ENCODE results near the gene ZNF763.
A peak's percentile ranks its signal among the peaks of the same experiment; 100 is the strongest.
"Not testable (repeated sequence)": the region's sequence is repeated elsewhere in the genome, so short reads cannot be mapped to it uniquely, and the experiment has no call there.

ZNF763 gene

GRCh38 chr19:11982526-11982925, 17.7 kb downstream of the ZNF763 start:
- peaks cover 57% of the 10 kb centered on the region for H3K9me3 Mint-ChIP-seq
- H3K27ac Mint-ChIP-seq, result no peak overlapping the region
- no peaks in the 10 kb centered on the region for H3K4me1 Mint-ChIP-seq
- peaks cover 37% of the 10 kb centered on the region for H3K36me3 Mint-ChIP-seq (ENCODE audit: low read depth)
- TF ChIP-seq CTCF (IDR thresholded peaks at IDR 0.05; ENCODE audit: unreplicated experiment in 3 of 3), result no peak
- no peaks in the 10 kb centered on the region for H3K27me3 Mint-ChIP-seq (ENCODE audit: low read depth)
- no peak overlapping the region for H3K4me3 Mint-ChIP-seq

- Mint-ChIP-seq H3K9me3 (peaks cover 33% of the 10 kb centered on the region), H3K27ac (no peak overlapping the region), H3K27me3 (ENCODE audit: low read depth) (no peaks in the 10 kb centered on the region), H3K4me1 (no peaks in the 10 kb centered on the region), H3K36me3 (ENCODE audit: low read depth) (peaks cover 19% of the 10 kb centered on the region), H3K4me3 (peak overlapping the region in 2 of 3 experiments; percentile 15 to 62)
- peak in 1 of 3 experiments; percentile 9 for TF ChIP-seq CTCF (IDR thresholded peaks at IDR 0.05; ENCODE audit: unreplicated experiment in 3 of 3)
These were observed 20.1 kb downstream of the ZNF763 start for GRCh38 chr19:11984986-11985385.

GRCh38 chr19:11986754-11987153, 21.9 kb downstream of the ZNF763 start:
- no peak for TF ChIP-seq CTCF (IDR thresholded peaks at IDR 0.05; ENCODE audit: unreplicated experiment in 3 of 3)

GRCh38 chr19:11987405-11988281, 22.8 kb downstream of the ZNF763 start:
- peak overlapping the region; percentile 100 for H3K4me3 Mint-ChIP-seq
- H3K36me3 Mint-ChIP-seq (ENCODE audit: low read depth), result peaks cover 28% of the 10 kb centered on the region
- TF ChIP-seq CTCF (IDR thresholded peaks at IDR 0.05; ENCODE audit: unreplicated experiment in 3 of 3), result no peak
- H3K4me1 Mint-ChIP-seq, result no peaks in the 10 kb centered on the region
- H3K27me3 Mint-ChIP-seq (ENCODE audit: low read depth), result no peaks in the 10 kb centered on the region
- peaks cover 20% of the 10 kb centered on the region for H3K9me3 Mint-ChIP-seq
- H3K27ac Mint-ChIP-seq, result peak overlapping the region; percentile 96 to 99 (median 97)

More at GRCh38 chr19:11986754-11987153, 21.9 kb downstream of the ZNF763 start:
- peaks cover 27% of the 10 kb centered on the region for H3K9me3 Mint-ChIP-seq
- H3K36me3 Mint-ChIP-seq (ENCODE audit: low read depth), result peaks cover 22% of the 10 kb centered on the region
- H3K4me3 Mint-ChIP-seq, result peak overlapping the region; percentile 6 to 100 (median 100)
- H3K27ac Mint-ChIP-seq, result no peak overlapping the region
- H3K27me3 Mint-ChIP-seq (ENCODE audit: low read depth), result no peaks in the 10 kb centered on the region
- no peaks in the 10 kb centered on the region for H3K4me1 Mint-ChIP-seq

GRCh38 chr19:11989112-11989456, 24.2 kb downstream of the ZNF763 start:
- no peaks in the 10 kb centered on the region for H3K4me1 Mint-ChIP-seq
- peak overlapping the region; percentile 100 for H3K4me3 Mint-ChIP-seq
- TF ChIP-seq CTCF (IDR thresholded peaks at IDR 0.05; ENCODE audit: unreplicated experiment in 3 of 3), result no peak
- H3K27ac Mint-ChIP-seq, result no peak overlapping the region
- H3K27me3 Mint-ChIP-seq (ENCODE audit: low read depth), result no peaks in the 10 kb centered on the region
- peaks cover 39% of the 10 kb centered on the region for H3K36me3 Mint-ChIP-seq (ENCODE audit: low read depth)
- H3K9me3 Mint-ChIP-seq, result peaks cover 26% of the 10 kb centered on the region

GRCh38 chr19:11991921-11992320, 27.1 kb downstream of the ZNF763 start:
- not testable (repeated sequence) for H3K27me3 Mint-ChIP-seq (ENCODE audit: low read depth); H3K4me1 Mint-ChIP-seq; H3K27ac Mint-ChIP-seq; H3K4me3 Mint-ChIP-seq
- H3K36me3 Mint-ChIP-seq (ENCODE audit: low read depth), result peaks cover 54% of the 10 kb centered on the region
- H3K9me3 Mint-ChIP-seq, result peaks cover 30% of the 10 kb centered on the region
